HG03342 (cell line): ENCODE measurements around the gene OR2T5.
"Not testable (repeated sequence)": the region's sequence is repeated elsewhere in the genome, so short reads cannot be mapped to it uniquely, and the experiment has no call there.

Experiments
- ATAC-seq: cut with Tn5 transposase; IDR thresholded peaks from one replicate; pipeline ENCODE4 v1.9.1; 2021; ENCODE audit warnings: mild to moderate bottlenecking, moderate library complexity; ENCODE audit not compliant: unreplicated experiment

OR2T5 gene

GRCh38 chr1:248500305-248501035, 12.1 kb downstream of the OR2T5 start:
- not testable (repeated sequence) for ATAC-seq

GRCh38 chr1:248507773-248508172, 19.4 kb downstream of the OR2T5 start, which contains the start of gene OR2G6:
Gene OR2G6, plus strand, starts transcription at chr1:248508073. Its CDS starts 13,574 bp downstream, at chr1:248521647.
- ATAC-seq = not testable (repeated sequence)

GRCh38 chr1:248510217-248510616, 21.8 kb downstream of the OR2T5 start:
- not testable (repeated sequence) for ATAC-seq

GRCh38 chr1:248521856-248522255, 33.5 kb downstream of the OR2T5 start:
- ATAC-seq = no peak

- ATAC-seq = not testable (repeated sequence)
These were observed 49.1 kb downstream of the OR2T5 start for GRCh38 chr1:248537449-248537848.
